Skeletal muscle satellite cell (primary cell): ENCODE measurements around the gene TEAD2.
"Not testable (repeated sequence)": the region's sequence is repeated elsewhere in the genome, so short reads cannot be mapped to it uniquely, and the experiment has no call there.

Experiments
- H3K27me3 ChIP-seq: 2 replicates; pipeline ENCODE4 v1.7.0; 2013; ENCODE audit warnings: low read length; ENCODE audit not compliant: control insufficient read depth, insufficient read depth
- H3K36me3 ChIP-seq: 2 replicates; pipeline ENCODE4 v1.7.0; 2013; ENCODE audit warnings: mild to moderate bottlenecking, control low read depth, low read length; ENCODE audit not compliant: insufficient read depth
- H3K4me1 ChIP-seq: 2 replicates; pipeline ENCODE4 v1.7.0; 2013; ENCODE audit warnings: low read length; ENCODE audit not compliant: control insufficient read depth, insufficient read depth
- H3K4me2 ChIP-seq: 2 replicates; pipeline ENCODE4 v1.7.0; 2013; ENCODE audit warnings: mild to moderate bottlenecking, low read length
- H3K4me3 ChIP-seq: 2 replicates; pipeline ENCODE4 v1.7.0; 2013; ENCODE audit warnings: low read length
- H3K9ac ChIP-seq: 2 replicates; pipeline ENCODE4 v1.7.0; 2013; ENCODE audit warnings: mild to moderate bottlenecking, low read depth, low read length, moderate library complexity
- H3K9me3 ChIP-seq: replicated peaks from 2 replicates; pipeline ENCODE4 v1.7.0; 2013; ENCODE audit warnings: mild to moderate bottlenecking, control low read depth, low read length

The TEAD2 gene

GRCh38 chr19:49380391-49380790, 18.2 kb upstream of the TEAD2 start:
- no peak overlapping the region for H3K4me2 ChIP-seq
- no peaks in the 10 kb centered on the region for H3K4me1 ChIP-seq
- peaks cover 17% of the 10 kb centered on the region for H3K27me3 ChIP-seq
- H3K4me3 ChIP-seq, result no peak overlapping the region
- no peak overlapping the region for H3K9ac ChIP-seq
- no peaks in the 10 kb centered on the region for H3K36me3 ChIP-seq
- peaks cover 5% of the 10 kb centered on the region for H3K9me3 ChIP-seq

DNA sequence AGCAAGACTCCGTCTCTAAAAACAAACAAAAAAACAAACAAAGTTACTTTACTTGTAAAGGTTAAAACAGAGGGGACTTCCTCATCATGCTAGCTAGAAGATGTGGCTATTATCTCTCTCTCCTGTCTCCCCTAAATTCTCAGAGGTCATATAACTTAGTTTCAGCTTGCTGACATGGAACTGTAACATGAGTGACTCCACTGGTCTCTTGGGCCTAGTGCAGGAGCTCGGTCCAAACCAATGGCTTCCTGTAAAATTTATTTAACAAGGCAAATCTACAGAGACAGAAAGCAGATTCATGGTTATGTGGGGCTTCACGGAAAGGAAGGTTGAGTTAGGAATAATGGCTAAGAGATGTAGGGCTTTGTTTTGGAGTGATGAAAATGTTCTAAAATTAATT, 16.3 kb upstream of the TEAD2 start:
- no peaks in the 10 kb centered on the region for H3K36me3 ChIP-seq
- no peak overlapping the region for H3K4me2 ChIP-seq
- H3K9me3 ChIP-seq, result peaks cover under 1% of the 10 kb centered on the region
- no peak overlapping the region for H3K9ac ChIP-seq
- peaks cover 21% of the 10 kb centered on the region for H3K27me3 ChIP-seq
- H3K4me3 ChIP-seq, result no peak overlapping the region
- H3K4me1 ChIP-seq, result no peaks in the 10 kb centered on the region

GRCh38 chr19:49374665-49375434, 12.6 kb upstream of the TEAD2 start:
- Histone ChIP-seq H3K9me3 (peaks cover 2% of the 10 kb centered on the region), H3K36me3 (no peaks in the 10 kb centered on the region), H3K9ac (no peak overlapping the region), H3K4me1 (no peaks in the 10 kb centered on the region), H3K4me2 (no peak overlapping the region), H3K27me3 (peaks cover 18% of the 10 kb centered on the region), H3K4me3 (no peak overlapping the region)

DNA sequence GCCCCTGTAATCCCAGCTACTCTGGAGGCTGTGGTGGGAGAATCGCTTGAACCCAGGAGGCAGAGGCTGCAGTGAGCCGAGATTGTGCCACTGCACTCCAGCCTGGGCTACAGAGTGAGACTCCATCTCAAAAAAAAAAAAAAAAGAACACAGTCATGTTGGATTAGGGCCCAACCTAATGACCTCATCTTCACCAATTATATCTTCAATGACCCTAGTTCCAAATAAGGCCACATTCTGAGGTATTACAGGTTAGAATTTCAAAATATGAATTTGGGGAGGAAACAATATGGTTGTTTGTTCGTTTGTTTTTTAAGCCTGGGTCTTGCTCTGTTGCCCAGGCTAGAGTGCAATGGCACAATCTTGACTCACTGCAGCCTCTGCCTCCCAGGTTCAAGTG, 11.0 kb upstream of the TEAD2 start:
- H3K36me3 ChIP-seq, H3K4me2 ChIP-seq, H3K9ac ChIP-seq, H3K4me1 ChIP-seq, H3K9me3 ChIP-seq, H3K4me3 ChIP-seq: not testable (repeated sequence)
- H3K27me3 ChIP-seq, result peaks cover 15% of the 10 kb centered on the region

GRCh38 chr19:49371184-49371583, 9.0 kb upstream of the TEAD2 start:
- no peak overlapping the region for H3K4me2 ChIP-seq
- H3K36me3 ChIP-seq, result no peaks in the 10 kb centered on the region
- H3K4me3 ChIP-seq, result no peak overlapping the region
- H3K4me1 ChIP-seq, result no peaks in the 10 kb centered on the region
- peaks cover 2% of the 10 kb centered on the region for H3K9me3 ChIP-seq
- peaks cover 11% of the 10 kb centered on the region for H3K27me3 ChIP-seq
- no peak overlapping the region for H3K9ac ChIP-seq

GRCh38 chr19:49368711-49369358, 6.6 kb upstream of the TEAD2 start:
- no peak overlapping the region for H3K4me3 ChIP-seq
- no peaks in the 10 kb centered on the region for H3K4me1 ChIP-seq
- H3K9ac ChIP-seq, result no peak overlapping the region
- H3K36me3 ChIP-seq, result no peaks in the 10 kb centered on the region
- H3K27me3 ChIP-seq, result no peaks in the 10 kb centered on the region
- H3K9me3 ChIP-seq, result peaks cover 2% of the 10 kb centered on the region
- H3K4me2 ChIP-seq, result no peak overlapping the region

DNA sequence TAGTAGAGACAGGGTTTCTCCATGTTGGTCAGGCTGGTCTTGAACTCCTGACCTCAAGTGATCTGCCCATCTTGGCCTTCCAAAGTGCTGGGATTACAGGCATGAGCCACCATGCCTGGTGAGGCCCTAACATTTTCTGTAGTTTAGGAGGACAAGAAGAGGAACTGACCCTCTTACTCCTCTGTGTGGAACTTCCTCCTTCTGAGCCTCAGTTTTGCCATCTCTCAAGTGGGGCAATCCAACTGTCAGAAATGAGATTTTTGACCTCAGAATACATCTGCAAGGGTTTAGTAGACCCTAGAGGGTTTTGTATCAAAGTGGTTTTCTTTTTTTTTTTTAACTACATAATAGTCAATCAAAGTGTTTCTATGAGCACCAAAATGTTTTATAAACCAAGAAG, 3.9 kb upstream of the TEAD2 start:
- Histone ChIP-seq H3K27me3 (no peaks in the 10 kb centered on the region), H3K4me2 (no peak overlapping the region), H3K9me3 (peaks cover 2% of the 10 kb centered on the region), H3K9ac (no peak overlapping the region), H3K36me3 (no peaks in the 10 kb centered on the region), H3K4me3 (no peak overlapping the region), H3K4me1 (peaks cover 8% of the 10 kb centered on the region)

DNA sequence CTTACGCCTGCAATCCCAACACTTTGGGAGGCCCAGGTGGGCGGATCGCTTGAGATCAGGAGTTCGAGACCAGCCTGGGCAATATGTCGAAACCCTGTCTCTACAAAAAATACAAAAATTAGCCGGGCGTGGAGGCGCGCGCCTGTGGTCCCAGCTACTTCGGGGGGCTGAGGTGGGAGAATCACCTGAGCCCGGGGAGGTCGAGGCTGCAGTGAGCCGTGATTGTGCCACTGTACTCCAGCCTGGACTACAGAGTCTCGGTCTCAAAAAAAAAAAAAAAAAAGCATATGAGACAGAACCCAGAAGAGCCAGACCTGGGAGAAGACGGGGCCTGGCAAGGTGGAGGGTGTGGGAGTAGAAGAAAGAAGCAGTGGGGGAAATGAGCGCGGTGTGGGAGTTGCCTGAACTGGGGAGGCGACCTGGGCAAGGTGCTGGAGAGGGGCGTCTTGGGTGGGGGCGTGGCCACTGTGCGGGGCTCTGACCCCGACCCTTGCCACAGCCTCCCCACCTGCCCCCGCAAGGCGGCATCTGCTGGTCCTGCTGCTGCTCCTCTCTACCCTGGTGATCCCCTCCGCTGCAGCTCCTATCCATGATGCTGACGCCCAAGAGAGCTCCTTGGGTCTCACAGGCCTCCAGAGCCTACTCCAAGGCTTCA, 2.0 kb upstream of the TEAD2 start:
- H3K4me3 ChIP-seq, result peak overlapping the region; percentile 58
- H3K36me3 ChIP-seq, result peaks cover 3% of the 10 kb centered on the region
- no peaks in the 10 kb centered on the region for H3K27me3 ChIP-seq
- H3K4me2 ChIP-seq, result peak overlapping the region; percentile 73
- H3K9me3 ChIP-seq, result no peaks in the 10 kb centered on the region
- H3K4me1 ChIP-seq, result peaks cover 8% of the 10 kb centered on the region
- no peak overlapping the region for H3K9ac ChIP-seq

GRCh38 chr19:49363268-49364082, 1.3 kb upstream of the TEAD2 start, which contains the start of gene DKKL1:
DKKL1 (plus strand) TSS chr19:49363877; CDS start chr19:49363999, 122 bp downstream.
- no peaks in the 10 kb centered on the region for H3K9me3 ChIP-seq
- peaks cover 5% of the 10 kb centered on the region for H3K36me3 ChIP-seq
- H3K4me2 ChIP-seq, result peak within 1 kb of the TSS; percentile 91
- peaks cover 8% of the 10 kb centered on the region for H3K4me1 ChIP-seq
- peak within 1 kb of the TSS; percentile 92 for H3K9ac ChIP-seq
- H3K27me3 ChIP-seq, result no peaks in the 10 kb centered on the region
- peak within 1 kb of the TSS; percentile 89 for H3K4me3 ChIP-seq

- Histone ChIP-seq H3K36me3 (peaks cover 5% of the 10 kb centered on the region), H3K9me3 (no peaks in the 10 kb centered on the region), H3K27me3 (no peaks in the 10 kb centered on the region), H3K4me3 (peak overlapping the region; percentile 89), H3K4me2 (peak overlapping the region; percentile 91), H3K4me1 (peaks cover 8% of the 10 kb centered on the region), H3K9ac (peak overlapping the region; percentile 92)
Measured at GRCh38 chr19:49362929-49363267, 682 bp upstream of the TEAD2 start.

- peak overlapping the region; percentile 89 for H3K4me3 ChIP-seq
Measured at GRCh38 chr19:49361438-49362047, 673 bp downstream of the TEAD2 start.

More at GRCh38 chr19:49361438-49362047, 673 bp downstream of the TEAD2 start:
- Histone ChIP-seq H3K27me3 (no peaks in the 10 kb centered on the region), H3K4me1 (peaks cover 8% of the 10 kb centered on the region), H3K36me3 (peaks cover 5% of the 10 kb centered on the region), H3K9ac (peak overlapping the region; percentile 92), H3K9me3 (no peaks in the 10 kb centered on the region), H3K4me2 (peak overlapping the region; percentile 91)
